Amniotic epithelial cell (primary cell): ENCODE measurements around the gene SAA2.
"Not testable (repeated sequence)": the region's sequence is repeated elsewhere in the genome, so short reads cannot be mapped to it uniquely, and the experiment has no call there.

Experiments used
- DNase-seq: peaks from one replicate; pipeline ENCODE4 v3.0.0-alpha.2; 2010; ENCODE audit warnings: low read depth

SAA2 gene

GRCh38 chr11:18248561-18248960 is at the start of gene SAA2:
Gene SAA2 (minus strand): TSS chr11:18248668. CDS start chr11:18248011, 657 bp downstream.
- DNase-seq, result peak; percentile 58

- no peak for DNase-seq
Measured at GRCh38 chr11:18295316-18295715, 46.8 kb upstream of the SAA2 start.

GRCh38 chr11:18294862-18295261 is 46.4 kb upstream of the SAA2 start:
- DNase-seq, result no peak

- no peak for DNase-seq
Measured at GRCh38 chr11:18288911-18289310, 40.4 kb upstream of the SAA2 start.

- DNase-seq, result no peak
Measured at GRCh38 chr11:18285841-18286240, 37.4 kb upstream of the SAA2 start.

- no peak for DNase-seq
Measured at GRCh38 chr11:18282626-18283025, 34.2 kb upstream of the SAA2 start.

- DNase-seq, result no peak
Measured at GRCh38 chr11:18280438-18281045, 32.1 kb upstream of the SAA2 start.

- peak; percentile 77 for DNase-seq
Measured at GRCh38 chr11:18277565-18278271, 29.2 kb upstream of the SAA2 start.

- DNase-seq, result no peak
Measured at GRCh38 chr11:18271206-18271605, 22.7 kb upstream of the SAA2 start.

GRCh38 chr11:18270102-18270501 is 21.6 kb upstream of the SAA2 start:
- DNase-seq, result no peak

- DNase-seq, result not testable (repeated sequence)
Measured at GRCh38 chr11:18269252-18269651, 20.8 kb upstream of the SAA2 start.

GRCh38 chr11:18267335-18268133 is 19.1 kb upstream of the SAA2 start:
- not testable (repeated sequence) for DNase-seq

- DNase-seq, result peak; percentile 79
Measured at GRCh38 chr11:18265949-18266348, 17.5 kb upstream of the SAA2 start, which contains the start of gene SAA1. Gene SAA1 (plus strand): TSS chr11:18266264. CDS start chr11:18266888, 624 bp downstream.

- no peak for DNase-seq
Measured at GRCh38 chr11:18264677-18265555, 16.4 kb upstream of the SAA2 start.

- DNase-seq, result no peak
Measured at GRCh38 chr11:18264035-18264434, 15.6 kb upstream of the SAA2 start.

- not testable (repeated sequence) for DNase-seq
Measured at GRCh38 chr11:18262681-18263350, 14.3 kb upstream of the SAA2 start.

GRCh38 chr11:18261721-18262120 is 13.3 kb upstream of the SAA2 start:
- no peak for DNase-seq

- DNase-seq, result no peak
Measured at GRCh38 chr11:18259259-18259658, 10.8 kb upstream of the SAA2 start.

GRCh38 chr11:18254781-18255361 is 6.4 kb upstream of the SAA2 start:
- no peak for DNase-seq

GRCh38 chr11:18253778-18254338 is 5.4 kb upstream of the SAA2 start:
- DNase-seq, result no peak

GRCh38 chr11:18253233-18253632 is 4.8 kb upstream of the SAA2 start:
- DNase-seq, result peak; percentile 18
